ENCODE data around the gene KCNIP1. TPM values are rescaled to one million over a fixed set of nuclear protein-coding genes. Genes with fewer than 3 reads are reported as not detected.

Gene KCNIP1
- total RNA-seq, 1 experiment from 2014 or later: not detected

GRCh38 chr5:170486371-170486770, 17.4 kb upstream of the KCNIP1 start:
- no peak for DNase-seq
- Mint-ChIP-seq H3K27ac (ENCODE audit: unreplicated experiment) (no peak overlapping the region), H3K4me1 (ENCODE audit: low read depth, unreplicated experiment) (peaks cover 43% of the 10 kb centered on the region), H3K4me3 (ENCODE audit: low read depth, unreplicated experiment) (no peak overlapping the region), H3K36me3 (ENCODE audit: insufficient read depth, unreplicated experiment) (no peaks in the 10 kb centered on the region), H3K9me3 (ENCODE audit: low read depth, unreplicated experiment) (no peaks in the 10 kb centered on the region), H3K27me3 (ENCODE audit: unreplicated experiment) (no peaks in the 10 kb centered on the region)
- CTCF ChIA-PET: no interaction called here
- intact Hi-C loops (cut with micrococcal nuclease; ENCODE audit: unreplicated experiment): no loop called here
- BruUV-seq (replicated peaks): no TSS peak
- no peak for TF ChIP-seq CTCF (IDR thresholded peaks at IDR 0.05; ENCODE audit: unreplicated experiment)

DNA sequence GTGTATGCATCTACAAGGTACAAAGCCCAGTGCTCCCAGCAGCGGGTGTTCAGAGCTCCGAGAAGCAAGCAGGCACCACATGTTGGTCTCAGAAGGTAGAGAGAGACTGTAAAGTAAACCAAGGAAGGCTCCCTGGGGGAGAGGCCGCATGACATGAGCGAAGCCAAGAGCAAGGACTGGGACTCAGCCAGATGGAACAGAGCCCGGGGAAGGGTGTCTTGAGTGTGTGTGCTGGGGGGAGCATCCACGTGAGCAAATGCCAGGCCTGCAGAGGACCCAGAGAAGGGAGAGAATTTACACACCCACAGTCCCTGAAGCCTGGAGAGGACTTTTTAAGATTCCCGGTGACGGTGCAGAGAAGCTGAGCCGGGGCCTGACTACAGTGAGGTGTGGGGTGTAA, 15.2 kb upstream of the KCNIP1 start:
- CTCF ChIA-PET: no interaction called here
- Mint-ChIP-seq H3K36me3 (ENCODE audit: insufficient read depth, unreplicated experiment) (no peaks in the 10 kb centered on the region), H3K27me3 (ENCODE audit: unreplicated experiment) (peaks cover 3% of the 10 kb centered on the region), H3K27ac (ENCODE audit: unreplicated experiment) (no peak overlapping the region), H3K9me3 (ENCODE audit: low read depth, unreplicated experiment) (no peaks in the 10 kb centered on the region), H3K4me1 (ENCODE audit: low read depth, unreplicated experiment) (peaks cover 48% of the 10 kb centered on the region), H3K4me3 (ENCODE audit: low read depth, unreplicated experiment) (no peak overlapping the region)
- intact Hi-C loops (cut with micrococcal nuclease; ENCODE audit: unreplicated experiment): no loop called here
- no TSS peak for BruUV-seq (replicated peaks)
- TF ChIP-seq CTCF (IDR thresholded peaks at IDR 0.05; ENCODE audit: unreplicated experiment): no peak
- DNase-seq: no peak

DNA sequence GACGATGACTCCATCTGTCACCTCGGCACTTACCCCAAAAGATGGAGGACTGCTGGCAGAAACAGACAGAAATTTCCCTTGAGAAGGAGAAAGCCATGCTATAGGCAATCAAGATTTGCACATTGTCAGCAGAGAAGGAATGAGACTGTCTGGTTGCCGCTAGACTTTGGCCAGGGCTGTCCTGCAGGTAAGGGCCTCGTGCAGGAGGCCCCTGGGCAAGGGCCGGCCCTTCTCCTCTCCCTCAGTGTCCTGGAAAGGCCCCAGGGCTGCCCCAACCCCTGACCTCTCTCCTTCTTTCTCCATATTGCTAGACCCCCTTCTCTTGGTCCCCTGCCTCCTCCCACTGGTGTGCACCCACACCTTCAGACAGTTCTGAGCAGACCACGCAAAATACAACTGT, 14.6 kb upstream of the KCNIP1 start:
- peaks cover 42% of the 10 kb centered on the region for H3K4me1 Mint-ChIP-seq (ENCODE audit: low read depth, unreplicated experiment)
- DNase-seq: no peak
- no peaks in the 10 kb centered on the region for H3K36me3 Mint-ChIP-seq (ENCODE audit: insufficient read depth, unreplicated experiment)
- CTCF ChIA-PET: no interaction called here
- H3K27ac Mint-ChIP-seq (ENCODE audit: unreplicated experiment): no peak overlapping the region
- intact Hi-C loops (cut with micrococcal nuclease; ENCODE audit: unreplicated experiment): no loop called here
- no TSS peak for BruUV-seq (replicated peaks)
- H3K9me3 Mint-ChIP-seq (ENCODE audit: low read depth, unreplicated experiment): no peaks in the 10 kb centered on the region
- H3K4me3 Mint-ChIP-seq (ENCODE audit: low read depth, unreplicated experiment): no peak overlapping the region
- no peak for TF ChIP-seq CTCF (IDR thresholded peaks at IDR 0.05; ENCODE audit: unreplicated experiment)
- peaks cover 9% of the 10 kb centered on the region for H3K27me3 Mint-ChIP-seq (ENCODE audit: unreplicated experiment)

- CTCF ChIA-PET: interaction anchor here (1.0 kb wide), 1 partner anchor 9 kb away, joined by 3 read pairs; no protein-coding TSS in a partner anchor
- H3K27me3 Mint-ChIP-seq (ENCODE audit: unreplicated experiment): peaks cover 20% of the 10 kb centered on the region
- no peak overlapping the region for H3K4me3 Mint-ChIP-seq (ENCODE audit: low read depth, unreplicated experiment)
- intact Hi-C loops (cut with micrococcal nuclease; ENCODE audit: unreplicated experiment): no loop called here
- no peaks in the 10 kb centered on the region for H3K36me3 Mint-ChIP-seq (ENCODE audit: insufficient read depth, unreplicated experiment)
- DNase-seq: no peak
- peaks cover 33% of the 10 kb centered on the region for H3K4me1 Mint-ChIP-seq (ENCODE audit: low read depth, unreplicated experiment)
- H3K27ac Mint-ChIP-seq (ENCODE audit: unreplicated experiment): no peak overlapping the region
- BruUV-seq (replicated peaks): no TSS peak
- H3K9me3 Mint-ChIP-seq (ENCODE audit: low read depth, unreplicated experiment): no peaks in the 10 kb centered on the region
- TF ChIP-seq CTCF (IDR thresholded peaks at IDR 0.05; ENCODE audit: unreplicated experiment): no peak
Observed at GRCh38 chr5:170490381-170490780, 13.4 kb upstream of the KCNIP1 start.
